HPDE6-E6E7 (cell line): ENCODE measurements around the gene ZGRF1.
"Not testable (repeated sequence)": the region's sequence is repeated elsewhere in the genome, so short reads cannot be mapped to it uniquely, and the experiment has no call there.

Source experiments
- DNase-seq: peaks from one replicate; pipeline ENCODE4 v3.0.0; 2011; ENCODE audit warnings: missing footprints; ENCODE audit errors: extremely low spot score

The ZGRF1 gene

GRCh38 chr4:112644595-112645535 lies 8.2 kb upstream of the ZGRF1 start:
- DNase-seq, result not testable (repeated sequence)

GRCh38 chr4:112642526-112642925 lies 5.8 kb upstream of the ZGRF1 start:
- DNase-seq, result no peak

GRCh38 chr4:112637552-112637866 lies 800 bp upstream of the ZGRF1 start:
- no peak for DNase-seq

GRCh38 chr4:112633477-112634235 lies 3.1 kb downstream of the ZGRF1 start:
- no peak for DNase-seq

- no peak for DNase-seq
Observed at GRCh38 chr4:112626228-112626627, 10.5 kb downstream of the ZGRF1 start.

GRCh38 chr4:112616984-112617383 lies 19.7 kb downstream of the ZGRF1 start:
- DNase-seq, result no peak

- not testable (repeated sequence) for DNase-seq
Observed at GRCh38 chr4:112612814-112613213, 23.9 kb downstream of the ZGRF1 start.

GRCh38 chr4:112604589-112604988 lies 32.1 kb downstream of the ZGRF1 start:
- peak; percentile 42 for DNase-seq

GRCh38 chr4:112594993-112595392 lies 41.7 kb downstream of the ZGRF1 start:
- no peak for DNase-seq

- no peak for DNase-seq
Observed at GRCh38 chr4:112593438-112594133, 43.1 kb downstream of the ZGRF1 start.

GRCh38 chr4:112592717-112593116 lies 44.0 kb downstream of the ZGRF1 start:
- DNase-seq, result no peak

- DNase-seq, result no peak
Observed at GRCh38 chr4:112591593-112591992, 45.1 kb downstream of the ZGRF1 start.

GRCh38 chr4:112589206-112589605 lies 47.5 kb downstream of the ZGRF1 start:
- no peak for DNase-seq

GRCh38 chr4:112585977-112586736 lies 50.6 kb downstream of the ZGRF1 start:
- DNase-seq, result no peak

GRCh38 chr4:112567536-112567935 lies 69.2 kb downstream of the ZGRF1 start:
- DNase-seq, result no peak

- no peak for DNase-seq
Observed at GRCh38 chr4:112564706-112565270, 71.9 kb downstream of the ZGRF1 start.

- DNase-seq, result no peak
Observed at GRCh38 chr4:112563431-112564200, 73.1 kb downstream of the ZGRF1 start.

GRCh38 chr4:112562254-112562879 lies 74.3 kb downstream of the ZGRF1 start:
- no peak for DNase-seq

GRCh38 chr4:112560084-112560483 lies 76.6 kb downstream of the ZGRF1 start:
- DNase-seq, result no peak

GRCh38 chr4:112559053-112559452 lies 77.7 kb downstream of the ZGRF1 start:
- DNase-seq, result no peak
